Colonic mucosa (tissue), 4 donors: ENCODE measurements around the gene PHLPP2. TPM values are rescaled to one million over a fixed set of nuclear protein-coding genes. Genes with fewer than 3 reads are reported as not detected.
A peak's percentile ranks its signal among the peaks of the same experiment; 100 is the strongest.

Source experiments
- DNase-seq: peaks from one replicate; pipeline ENCODE4 v3.0.0-alpha.2; 2020
- H3K27ac ChIP-seq: fragments of 200-600 bp; one replicate; pipeline ENCODE4 v1.8.0; 2021
- H3K27me3 ChIP-seq: fragments of 200-600 bp; one replicate; pipeline ENCODE4 v1.8.0; 2021
- H3K36me3 ChIP-seq: fragments of 200-600 bp; one replicate; pipeline ENCODE4 v1.8.0; 2021
- H3K4me1 ChIP-seq: fragments of 200-600 bp; one replicate; pipeline ENCODE4 v1.8.0; 2021; ENCODE audit warnings: mild to moderate bottlenecking
- H3K4me3 ChIP-seq: fragments of 200-600 bp; one replicate; pipeline ENCODE4 v1.8.0; 2021
- H3K9ac ChIP-seq, 2 donors: one replicate each; pipeline ENCODE4 v1.7.0; 2013; ENCODE audit warnings: control low read depth in 2 of 2, low read depth in 2 of 2, low read length in 2 of 2
- H3K9me3 ChIP-seq: fragments of 200-600 bp; one replicate; pipeline ENCODE4 v1.8.0; 2021
- intact Hi-C: fragments of 100-400 bp; cut with DNase I; formaldehyde crosslinking; loops from one replicate; pipeline ENCODE4 v1.14.1; 2022
- total RNA-seq, 2 donors: library from RNA; stranded (reverse); fragmentation: NEBNext Ultra II Directional in 1 of 2; extraction: Animal tissue kit (Norgen Biotek cat#: 25700) in 1 of 2; gene quantifications; one replicate each; pipeline ENCODE4 v1.2.1, GENCODE V29; 2021
- TF ChIP-seq, protein P1 (sequence below): fragments of 200-600 bp; IDR thresholded peaks from one replicate; pipeline ENCODE4 v1.8.0; 2022; ENCODE audit warnings: antibody characterized with exemption, mild to moderate bottlenecking
- donor health status: healthy.
- donor health status: DM: no; HTN: no; CAD: no.
- donor health status: DM: no; HTN: no; CAD: no.

PHLPP2 gene
- total RNA-seq, 2 donors from 2014 or later, result 23.5 to 53.1 TPM

DNA sequence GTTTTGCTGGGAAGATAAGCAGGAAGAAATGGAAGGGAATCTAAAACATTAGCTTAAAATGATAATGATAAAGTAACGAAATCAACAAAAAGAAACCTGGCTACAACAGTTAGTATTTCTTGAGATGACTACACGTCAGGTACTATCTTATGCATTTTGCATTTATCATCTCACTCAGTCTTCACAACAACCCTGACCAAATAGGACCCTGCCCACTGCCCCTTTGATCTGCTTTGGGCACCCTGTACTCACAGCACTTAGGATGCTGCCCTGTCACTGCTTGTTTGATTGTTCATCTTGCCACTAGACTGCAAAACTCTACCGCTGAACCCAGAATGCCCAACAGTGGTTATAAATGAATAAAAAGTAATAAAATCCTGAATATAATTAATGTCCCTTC, 53.3 kb downstream of the PHLPP2 start:
- no peak overlapping the region for H3K9ac ChIP-seq
- H3K4me1 ChIP-seq, result peaks cover 10% of the 10 kb centered on the region
- peaks cover 8% of the 10 kb centered on the region for H3K36me3 ChIP-seq
- no peak overlapping the region for H3K4me3 ChIP-seq
- no peak for DNase-seq
- H3K9me3 ChIP-seq, result no peaks in the 10 kb centered on the region
- H3K27me3 ChIP-seq, result no peaks in the 10 kb centered on the region
- no peak overlapping the region for H3K27ac ChIP-seq
- TF ChIP-seq, protein P1, sequence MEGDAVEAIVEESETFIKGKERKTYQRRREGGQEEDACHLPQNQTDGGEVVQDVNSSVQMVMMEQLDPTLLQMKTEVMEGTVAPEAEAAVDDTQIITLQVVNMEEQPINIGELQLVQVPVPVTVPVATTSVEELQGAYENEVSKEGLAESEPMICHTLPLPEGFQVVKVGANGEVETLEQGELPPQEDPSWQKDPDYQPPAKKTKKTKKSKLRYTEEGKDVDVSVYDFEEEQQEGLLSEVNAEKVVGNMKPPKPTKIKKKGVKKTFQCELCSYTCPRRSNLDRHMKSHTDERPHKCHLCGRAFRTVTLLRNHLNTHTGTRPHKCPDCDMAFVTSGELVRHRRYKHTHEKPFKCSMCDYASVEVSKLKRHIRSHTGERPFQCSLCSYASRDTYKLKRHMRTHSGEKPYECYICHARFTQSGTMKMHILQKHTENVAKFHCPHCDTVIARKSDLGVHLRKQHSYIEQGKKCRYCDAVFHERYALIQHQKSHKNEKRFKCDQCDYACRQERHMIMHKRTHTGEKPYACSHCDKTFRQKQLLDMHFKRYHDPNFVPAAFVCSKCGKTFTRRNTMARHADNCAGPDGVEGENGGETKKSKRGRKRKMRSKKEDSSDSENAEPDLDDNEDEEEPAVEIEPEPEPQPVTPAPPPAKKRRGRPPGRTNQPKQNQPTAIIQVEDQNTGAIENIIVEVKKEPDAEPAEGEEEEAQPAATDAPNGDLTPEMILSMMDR, result no peak
- intact Hi-C loops, result no loop called here

DNA sequence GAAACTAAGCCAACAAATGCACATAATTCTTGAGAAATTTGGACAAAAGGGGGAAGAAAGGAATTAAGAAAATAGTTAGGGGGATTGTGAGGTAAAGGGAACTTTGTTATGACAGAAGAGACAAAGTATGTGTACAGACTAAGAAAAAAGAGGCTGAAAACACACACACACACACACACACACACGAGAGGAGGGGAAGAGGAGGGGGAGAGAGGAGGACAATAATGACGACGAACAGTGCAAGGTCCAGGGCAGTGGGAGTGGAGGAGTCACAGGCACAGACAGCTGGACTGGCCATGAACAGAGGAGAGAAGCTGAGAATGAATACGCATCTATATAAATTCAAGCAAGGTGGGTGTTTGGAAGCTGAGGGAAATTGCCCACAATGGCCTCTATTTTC, 54.0 kb downstream of the PHLPP2 start:
- Histone ChIP-seq H3K9me3 (no peaks in the 10 kb centered on the region), H3K4me1 (peaks cover 10% of the 10 kb centered on the region), H3K27ac (no peak overlapping the region), H3K36me3 (peaks cover 8% of the 10 kb centered on the region), H3K27me3 (no peaks in the 10 kb centered on the region), H3K4me3 (no peak overlapping the region), H3K9ac (no peak overlapping the region)
- intact Hi-C loops, result no loop called here
- DNase-seq, result no peak
- TF ChIP-seq, protein P1, result no peak

DNA sequence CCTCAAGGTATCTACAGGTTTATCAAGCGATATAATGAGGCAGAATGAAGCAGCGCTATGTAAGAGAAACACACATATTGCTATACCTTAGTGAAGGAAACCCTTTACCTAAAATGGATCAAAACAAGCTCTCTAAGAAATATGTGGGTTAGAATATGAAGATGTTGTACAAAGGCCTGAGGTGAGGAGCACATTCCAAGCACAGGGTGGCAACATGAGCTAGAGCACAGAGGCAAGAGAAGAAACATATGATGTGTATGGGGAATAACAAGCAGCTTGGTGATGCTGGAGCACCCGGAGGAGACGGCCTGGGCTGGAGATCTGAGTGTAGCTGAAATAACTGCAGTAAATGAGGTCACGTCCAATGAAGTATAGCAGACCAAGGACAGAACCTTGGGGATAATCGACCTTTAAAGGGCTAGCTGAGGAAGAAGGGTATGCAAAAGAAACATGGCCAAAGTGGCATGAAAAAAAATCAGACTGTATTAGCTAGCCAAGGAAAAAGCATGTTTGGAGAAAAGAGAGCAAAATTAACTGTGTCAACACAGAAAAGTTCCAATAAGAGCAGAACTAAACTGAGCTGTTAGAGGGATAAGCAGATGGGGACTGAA, 54.5 kb downstream of the PHLPP2 start:
- H3K36me3 ChIP-seq, result peaks cover 8% of the 10 kb centered on the region
- DNase-seq, result no peak
- H3K27me3 ChIP-seq, result no peaks in the 10 kb centered on the region
- no peak overlapping the region for H3K4me3 ChIP-seq
- no peak overlapping the region for H3K9ac ChIP-seq
- peaks cover 10% of the 10 kb centered on the region for H3K4me1 ChIP-seq
- H3K27ac ChIP-seq, result no peak overlapping the region
- TF ChIP-seq, protein P1, result no peak
- no peaks in the 10 kb centered on the region for H3K9me3 ChIP-seq
- intact Hi-C loops, result no loop called here

DNA sequence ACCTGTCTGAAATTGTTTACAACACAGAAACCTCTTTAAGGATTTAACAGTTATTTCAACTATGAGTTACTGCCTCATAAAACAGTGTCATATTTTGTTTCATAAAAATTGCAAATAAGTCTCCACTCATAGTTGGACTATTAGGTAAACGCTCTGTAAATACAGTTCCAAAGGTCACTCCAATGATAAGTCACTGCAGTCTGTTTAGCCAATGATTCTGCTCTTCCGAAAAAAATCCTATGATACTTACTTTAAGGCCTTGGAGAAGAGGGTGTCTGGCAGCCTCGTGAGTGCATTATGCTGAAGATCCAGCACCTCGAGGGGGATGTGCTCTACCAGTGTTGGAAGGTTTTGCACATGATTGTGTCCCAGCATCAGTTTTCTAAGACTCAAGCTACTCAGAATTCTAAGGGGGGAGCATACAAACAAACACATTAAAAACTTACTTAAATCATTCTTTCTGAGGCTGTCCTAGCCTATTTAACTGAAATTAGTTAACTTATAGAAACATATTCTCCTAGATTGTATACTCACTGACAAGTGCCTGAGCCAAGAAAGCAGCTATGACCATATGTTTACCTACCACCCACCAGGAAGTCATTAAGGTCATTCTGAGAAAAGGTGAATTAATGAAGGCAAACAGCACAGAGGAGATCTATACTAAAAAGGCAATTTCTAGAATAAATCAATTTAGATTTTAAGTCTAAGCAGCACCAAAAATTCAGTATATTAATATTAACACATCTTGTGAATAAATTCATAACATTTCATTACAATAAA, 57.4 kb downstream of the PHLPP2 start:
- Histone ChIP-seq H3K4me1 (peaks cover 10% of the 10 kb centered on the region), H3K4me3 (no peak overlapping the region), H3K36me3 (peaks cover 8% of the 10 kb centered on the region), H3K27ac (peak overlapping the region; percentile 65), H3K27me3 (no peaks in the 10 kb centered on the region), H3K9ac (peak overlapping the region in 1 of 2 donors; percentile 4), H3K9me3 (no peaks in the 10 kb centered on the region)
- intact Hi-C loops, result no loop called here
- TF ChIP-seq, protein P1, result no peak
- no peak for DNase-seq

DNA sequence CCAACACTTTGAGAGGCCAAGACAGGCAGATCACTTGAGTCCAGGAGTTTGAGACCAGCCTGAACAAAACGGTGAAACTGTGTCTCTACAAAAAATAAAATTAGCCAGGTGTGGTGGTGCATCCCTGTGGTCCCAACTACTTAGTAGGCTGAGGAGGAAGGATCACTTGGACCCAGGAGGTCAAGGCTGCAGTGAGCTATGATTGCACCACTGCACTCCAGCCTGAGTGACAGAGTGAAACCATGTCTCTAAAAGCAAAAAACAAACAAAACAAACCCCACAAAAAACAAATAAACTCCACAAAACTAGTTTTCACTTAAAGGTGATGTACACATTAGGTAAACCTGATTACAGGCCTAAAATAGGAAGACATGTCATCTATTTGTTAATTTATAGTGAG, 58.2 kb downstream of the PHLPP2 start:
- H3K27ac ChIP-seq, result peak overlapping the region; percentile 65
- TF ChIP-seq, protein P1, result no peak
- H3K4me1 ChIP-seq, result peaks cover 10% of the 10 kb centered on the region

More for the DNA sequence above, 58.2 kb downstream of the PHLPP2 start:
- no peak overlapping the region for H3K4me3 ChIP-seq
- H3K36me3 ChIP-seq, result peaks cover 8% of the 10 kb centered on the region
- no peaks in the 10 kb centered on the region for H3K9me3 ChIP-seq
- no peaks in the 10 kb centered on the region for H3K27me3 ChIP-seq
- H3K9ac ChIP-seq, result no peak overlapping the region
- intact Hi-C loops, result no loop called here
- DNase-seq, result no peak
